GM19324 (cell line): ENCODE measurements around the gene SYT5.
"Not testable (repeated sequence)": the region's sequence is repeated elsewhere in the genome, so short reads cannot be mapped to it uniquely, and the experiment has no call there.

Source experiments
- ATAC-seq: cut with Tn5 transposase; IDR thresholded peaks from one replicate; pipeline ENCODE4 v1.9.1; 2021; ENCODE audit warnings: mild to moderate bottlenecking, moderate library complexity; ENCODE audit not compliant: unreplicated experiment, low FRiP score

The SYT5 gene

DNA sequence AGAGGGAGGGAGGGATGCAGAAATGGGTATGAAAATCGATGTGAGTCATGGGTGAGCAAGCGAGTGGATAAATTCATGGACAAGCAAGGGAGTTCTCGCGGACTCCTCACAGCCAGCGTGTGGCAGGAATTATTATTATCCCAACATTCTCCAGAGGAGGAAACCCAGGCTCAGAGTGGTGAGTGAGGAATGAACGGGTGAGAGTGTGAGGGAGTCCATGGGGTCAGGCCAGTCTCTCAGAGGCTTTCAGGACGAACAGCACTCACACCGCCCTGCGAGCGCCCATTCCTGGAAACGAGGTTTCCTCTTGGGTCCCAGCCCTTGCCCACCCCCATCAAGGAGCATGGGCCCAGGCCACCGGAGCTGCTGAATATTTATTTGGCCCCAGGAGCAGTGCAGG, 7.3 kb downstream of the SYT5 start:
- ATAC-seq: no peak

DNA sequence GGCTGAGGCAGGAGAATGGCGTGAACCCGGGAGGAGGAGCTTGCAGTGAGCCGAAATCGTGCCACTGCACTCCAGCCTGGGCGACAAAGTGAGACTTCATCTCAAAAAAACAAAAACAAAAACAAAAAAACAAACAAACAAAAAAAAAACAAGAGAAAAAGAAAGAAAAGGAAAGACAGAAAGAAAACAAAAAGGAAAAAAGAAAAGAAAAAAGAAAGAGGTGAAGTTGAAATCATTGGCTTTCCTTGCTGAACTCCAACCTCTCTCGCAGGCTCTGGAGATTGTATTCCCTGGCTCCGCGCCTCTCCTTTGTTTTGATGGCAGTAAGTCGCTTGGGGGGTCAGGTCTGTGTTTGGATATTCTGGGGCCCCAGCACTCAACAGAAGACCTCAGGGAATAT, 7.8 kb downstream of the SYT5 start:
- ATAC-seq: not testable (repeated sequence)

DNA sequence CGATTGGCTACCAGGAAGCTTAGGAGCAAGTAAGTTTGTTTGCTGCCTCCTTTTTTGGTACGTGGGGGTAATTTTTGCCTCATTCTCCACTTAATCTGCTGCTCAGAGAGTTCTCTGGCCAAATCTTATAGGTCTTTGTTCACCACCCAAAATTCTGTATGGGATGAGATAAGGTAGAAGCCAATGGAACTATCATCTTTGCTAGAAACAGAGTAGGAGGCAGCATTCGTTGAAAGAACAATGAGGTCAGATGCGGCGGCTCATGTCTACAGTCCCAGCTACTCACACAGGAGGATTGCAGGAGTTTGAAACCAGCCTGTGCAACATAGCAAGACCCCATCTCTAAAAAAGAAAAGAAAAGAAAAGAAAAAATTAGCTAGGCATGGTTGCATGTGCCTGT, 8.6 kb downstream of the SYT5 start:
- ATAC-seq: no peak

DNA sequence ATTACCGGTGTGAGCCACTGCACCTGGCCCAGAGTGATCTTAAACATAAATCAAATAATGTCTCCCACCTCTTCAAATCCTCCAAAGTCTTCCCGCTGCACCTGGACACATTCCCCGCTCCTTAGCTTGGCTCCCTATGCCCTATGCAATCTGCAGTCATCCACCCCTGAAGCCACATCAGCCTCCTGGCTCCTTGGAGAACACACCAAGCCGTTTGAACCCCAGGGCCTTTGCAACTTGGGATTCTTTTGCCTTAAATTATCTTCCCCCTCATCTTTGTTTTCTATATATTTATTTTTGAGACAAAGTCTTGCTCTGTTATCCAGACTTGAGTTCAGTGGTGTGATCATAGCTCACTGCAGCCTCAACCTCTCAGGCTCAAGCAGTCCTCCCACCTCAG, 11.0 kb downstream of the SYT5 start:
- no peak for ATAC-seq

DNA sequence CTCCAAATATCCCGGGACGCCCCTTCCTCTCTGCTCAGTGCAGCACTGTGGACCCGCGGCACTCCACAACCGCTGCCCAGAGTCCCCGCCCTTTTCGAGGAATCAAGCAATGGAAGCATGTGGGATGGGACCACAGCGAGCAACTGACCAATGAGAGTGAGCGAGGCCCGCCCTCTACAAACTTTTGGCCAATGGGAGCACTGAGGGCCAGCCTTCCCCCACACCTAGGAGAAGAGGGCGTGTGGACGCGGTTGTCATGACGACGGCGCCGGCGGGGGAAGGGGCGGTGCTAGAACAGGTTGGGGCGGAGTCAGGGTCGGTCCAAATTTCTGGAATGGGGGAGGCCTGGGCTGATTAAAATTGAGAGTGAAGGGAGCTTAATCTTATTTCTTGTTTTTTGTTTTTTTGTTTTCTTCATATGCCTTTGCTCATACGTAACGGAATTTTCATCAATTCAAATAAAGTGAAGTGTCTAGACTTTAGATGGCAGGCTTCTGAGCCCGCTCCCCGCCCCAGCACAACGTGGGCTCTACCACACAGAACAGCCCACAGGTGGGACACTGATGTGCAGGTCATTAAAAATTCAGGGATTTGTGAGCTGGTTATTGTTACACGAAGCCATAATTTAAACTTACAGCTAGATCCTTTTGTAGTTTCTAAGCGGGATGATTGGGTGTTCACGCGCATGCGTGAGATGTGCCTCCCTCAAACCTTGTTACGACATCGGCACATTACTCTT, 13.4 kb downstream of the SYT5 start, which contains the start of gene DNAAF3:
DNAAF3 (minus strand) TSS at position 84 of the 739 bp plus-strand sequence. CDS start 200 bp downstream, outside the sequence.
- no peak for ATAC-seq

DNA sequence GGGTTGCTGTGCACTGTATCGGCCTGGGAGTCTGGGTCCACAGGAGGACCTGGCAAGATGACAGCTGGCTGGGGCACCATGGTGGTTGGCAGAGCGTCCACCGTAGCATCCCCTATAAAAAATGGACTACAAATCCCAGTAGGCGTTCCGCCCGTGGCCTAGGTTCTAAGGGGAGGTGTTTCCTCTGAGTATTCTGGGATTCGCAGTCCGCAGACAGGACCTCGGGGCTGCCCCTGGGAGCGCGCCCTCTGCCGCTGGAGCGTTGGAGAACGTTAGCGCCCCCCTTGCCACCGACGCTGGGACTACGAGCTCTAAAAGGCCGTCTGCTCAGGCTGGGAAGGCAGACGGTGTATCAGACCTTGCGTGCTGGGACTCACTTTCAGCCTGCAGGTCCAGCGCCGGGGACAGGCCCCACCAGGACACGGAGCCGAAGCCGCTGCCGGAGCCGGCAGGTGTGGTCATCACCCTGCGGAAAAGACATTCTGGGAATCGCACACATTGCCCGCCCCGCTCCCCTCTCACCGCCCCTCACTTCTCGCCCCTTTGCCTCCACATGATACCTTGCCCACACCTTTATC, 14.0 kb downstream of the SYT5 start:
- no peak for ATAC-seq

DNA sequence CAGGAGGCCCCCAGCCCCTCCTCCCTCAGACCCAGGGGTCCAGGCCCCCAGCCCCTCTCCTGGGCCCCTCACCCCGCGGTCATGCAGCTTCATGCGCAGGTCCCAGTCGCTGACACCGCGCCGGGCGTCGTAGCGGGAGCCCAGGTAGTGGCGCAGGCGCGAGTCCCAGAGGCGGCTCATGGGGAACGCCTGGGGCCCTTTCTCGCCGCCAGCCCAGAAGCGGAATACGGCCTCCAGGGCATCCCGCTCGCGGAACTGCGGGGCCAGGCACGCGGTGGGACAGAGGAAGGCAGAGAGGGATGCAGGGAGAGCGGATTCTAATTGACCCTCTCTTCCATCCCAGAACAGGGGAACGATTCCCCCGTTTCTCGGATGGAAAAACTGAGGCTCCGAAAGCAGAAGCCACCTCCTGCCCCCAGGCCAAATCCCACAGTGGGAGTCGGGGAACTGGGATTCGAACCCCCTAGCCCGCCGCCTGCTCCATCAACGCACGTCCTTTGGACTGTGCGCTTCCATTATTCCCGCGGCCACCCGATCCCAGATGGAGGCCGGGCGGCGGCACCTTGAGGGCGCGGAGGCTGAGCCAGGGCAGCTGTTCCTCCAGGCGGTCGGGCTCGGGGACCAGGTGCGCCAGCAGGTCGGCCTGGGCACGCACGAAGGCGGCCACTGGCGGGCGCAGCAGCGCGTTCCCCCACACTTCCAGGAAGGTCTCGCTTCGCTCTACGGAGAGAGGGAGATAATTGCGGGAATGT, 18.3 kb downstream of the SYT5 start:
- no peak for ATAC-seq

DNA sequence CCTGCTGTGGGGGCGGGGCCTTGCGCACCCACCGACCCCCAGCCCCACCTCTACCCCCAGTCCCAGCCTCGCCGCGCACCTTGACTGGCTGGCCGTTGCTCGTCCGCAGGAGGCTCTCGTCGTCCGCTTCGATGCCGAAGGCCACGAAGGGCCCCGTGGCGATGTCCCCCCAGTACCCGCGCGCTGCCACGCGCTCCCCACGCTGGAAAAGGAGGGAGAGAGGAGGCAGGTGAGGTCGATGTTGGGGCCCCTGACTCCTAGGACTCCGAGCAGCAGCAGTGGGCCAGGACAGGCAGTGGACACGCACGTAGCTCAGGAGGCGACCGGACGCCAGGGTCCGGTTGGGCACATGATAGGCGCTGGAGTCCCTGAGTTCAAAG, 19.1 kb downstream of the SYT5 start:
- ATAC-seq: no peak

DNA sequence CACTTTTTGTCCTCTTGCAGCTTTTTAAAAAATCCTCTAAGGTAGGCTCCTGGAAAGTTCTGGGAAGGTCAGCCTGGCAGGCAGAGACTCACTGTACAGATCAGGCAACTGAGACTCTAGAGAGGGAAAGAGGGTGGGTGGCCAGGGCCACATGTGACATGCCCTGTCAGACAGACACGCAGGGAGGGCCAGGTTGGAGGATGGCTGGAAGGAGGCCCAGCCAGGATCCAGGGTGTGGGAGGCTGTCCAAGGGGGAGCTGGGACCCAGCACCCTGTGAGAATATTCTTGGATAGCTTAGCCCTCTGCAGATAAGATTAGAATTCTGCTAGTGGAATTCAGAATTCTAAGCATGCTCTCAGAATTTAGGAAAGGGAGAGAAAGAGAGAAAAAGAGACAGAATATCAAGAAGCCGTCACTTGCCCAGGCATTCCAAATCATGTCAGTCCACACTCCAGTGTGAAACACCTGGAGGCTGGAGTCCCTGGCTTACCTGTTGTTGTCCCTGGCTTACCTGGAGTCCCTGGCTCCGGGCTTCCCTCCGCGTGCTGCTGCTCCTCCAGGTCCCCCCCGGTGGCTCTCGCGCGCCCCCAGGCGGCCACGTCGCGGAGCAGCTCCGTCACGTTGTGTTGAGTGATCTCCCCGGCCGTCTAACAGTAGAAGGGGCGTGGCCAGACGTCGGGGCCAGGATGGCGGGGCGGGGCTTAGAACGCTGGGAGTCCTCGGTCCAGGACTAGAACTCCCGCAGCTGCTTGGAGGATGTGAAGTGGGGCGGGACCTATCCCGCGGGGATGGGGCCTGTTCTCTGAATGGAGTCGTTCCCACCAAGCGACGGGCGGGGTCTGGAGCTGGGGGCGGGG, 19.7 kb downstream of the SYT5 start:
- no peak for ATAC-seq

DNA sequence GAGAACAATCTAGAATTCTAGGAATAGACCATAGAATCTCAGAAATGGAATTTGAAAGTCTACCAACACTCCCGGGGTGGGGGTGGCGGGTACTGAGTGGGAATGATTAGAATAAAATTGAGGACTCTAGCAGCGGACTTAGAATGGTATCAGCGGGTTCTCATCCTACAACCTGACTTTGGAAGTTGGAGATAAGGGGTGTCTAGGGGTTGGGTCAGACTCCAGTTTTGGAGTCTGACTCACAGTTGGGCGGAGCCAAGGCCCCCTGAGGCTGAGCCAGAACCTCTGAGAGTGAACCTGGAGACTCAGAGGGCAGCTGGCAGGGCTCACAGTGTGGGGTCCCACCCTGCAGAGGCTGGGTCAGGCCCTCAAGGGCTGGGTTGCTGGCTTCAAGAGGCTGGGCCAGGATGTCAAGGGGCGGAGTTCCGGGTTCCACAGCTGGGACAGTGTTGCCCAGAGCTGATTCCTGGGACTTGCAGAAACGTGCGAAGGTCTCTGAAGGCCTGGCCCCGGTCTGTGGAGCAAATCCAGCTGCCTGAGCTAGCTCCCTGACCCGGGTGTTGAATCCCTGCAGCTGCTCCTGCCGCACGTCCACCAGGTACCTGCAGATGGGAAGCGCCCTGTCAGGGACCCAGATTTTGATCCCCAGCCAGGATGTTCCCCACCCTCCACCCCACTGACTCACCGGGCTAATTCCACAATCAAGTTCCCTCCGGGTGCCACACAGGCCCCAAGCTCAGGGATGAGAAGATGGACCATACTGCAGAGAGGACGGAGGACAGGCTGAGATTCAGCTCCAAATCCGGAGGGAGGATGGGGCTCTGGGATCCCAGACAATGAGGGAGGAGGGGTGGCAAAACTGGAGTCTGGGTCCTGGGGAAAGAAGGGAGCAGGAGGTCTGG, 21.0 kb downstream of the SYT5 start:
- ATAC-seq: no peak

DNA sequence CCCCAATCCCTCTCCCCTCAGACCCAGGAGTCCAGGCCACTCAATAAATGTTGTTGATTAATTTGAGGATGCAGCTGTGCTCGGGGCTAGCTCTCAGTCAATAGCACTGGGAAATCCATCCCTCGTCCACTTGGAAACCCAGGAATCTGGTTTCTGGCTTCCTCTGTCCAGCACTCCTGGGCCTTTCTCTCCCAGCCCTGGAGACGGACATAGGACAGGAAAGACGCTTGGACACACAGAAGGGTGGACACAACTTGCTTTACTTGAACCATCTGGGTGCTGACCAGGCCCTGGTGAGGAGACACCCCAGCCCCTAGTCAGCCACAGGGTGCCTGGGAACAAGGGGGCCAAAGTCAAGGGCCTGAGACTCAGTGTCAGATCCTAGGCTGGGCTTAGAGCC, 21.7 kb downstream of the SYT5 start:
- ATAC-seq: no peak

DNA sequence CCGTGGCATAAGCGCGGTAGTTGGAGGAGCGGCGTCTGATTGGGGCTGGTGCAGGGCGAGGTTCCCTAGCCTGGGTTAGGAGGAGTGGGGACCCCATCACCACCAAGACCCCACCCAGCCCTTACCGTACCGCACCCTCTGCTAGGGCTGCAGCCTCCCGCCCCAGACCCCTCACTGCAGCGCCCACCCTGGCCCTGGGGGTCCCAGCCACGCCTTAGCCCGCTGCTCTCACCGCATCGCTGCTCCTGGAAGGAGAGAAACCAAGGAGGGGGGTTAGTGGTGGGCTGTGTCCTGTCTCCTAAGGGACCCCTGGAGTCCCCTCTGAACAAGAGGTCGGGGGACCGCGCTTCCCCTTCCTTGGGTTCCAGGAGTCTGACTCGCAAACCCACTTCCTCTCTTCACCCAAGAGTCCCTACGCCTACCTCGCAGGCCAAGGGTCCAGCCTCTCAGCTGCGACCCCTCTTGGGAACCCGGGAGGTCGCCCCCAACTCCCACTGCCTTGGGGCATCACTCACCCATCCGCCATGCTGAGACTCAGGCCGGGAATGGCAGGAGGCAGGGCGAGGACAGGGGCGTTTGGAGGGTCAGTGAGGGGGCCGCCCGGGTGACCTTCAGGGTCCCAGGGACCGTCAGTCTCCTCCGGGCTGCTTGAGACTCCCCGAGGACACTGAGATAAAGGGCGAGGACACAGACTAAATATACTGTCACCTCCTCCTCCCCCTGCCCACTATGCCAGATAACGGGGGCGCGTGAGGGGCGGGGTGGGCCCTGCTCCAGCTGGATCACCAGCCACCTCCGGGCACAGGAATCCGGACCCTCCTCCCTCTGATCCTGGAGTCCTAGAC, 22.8 kb downstream of the SYT5 start, which contains the start of gene TNNI3:
TNNI3 (minus strand) TSS at position 669 of the 845 bp plus-strand sequence; CDS start at position 526, 143 bp downstream.
- ATAC-seq: no peak

DNA sequence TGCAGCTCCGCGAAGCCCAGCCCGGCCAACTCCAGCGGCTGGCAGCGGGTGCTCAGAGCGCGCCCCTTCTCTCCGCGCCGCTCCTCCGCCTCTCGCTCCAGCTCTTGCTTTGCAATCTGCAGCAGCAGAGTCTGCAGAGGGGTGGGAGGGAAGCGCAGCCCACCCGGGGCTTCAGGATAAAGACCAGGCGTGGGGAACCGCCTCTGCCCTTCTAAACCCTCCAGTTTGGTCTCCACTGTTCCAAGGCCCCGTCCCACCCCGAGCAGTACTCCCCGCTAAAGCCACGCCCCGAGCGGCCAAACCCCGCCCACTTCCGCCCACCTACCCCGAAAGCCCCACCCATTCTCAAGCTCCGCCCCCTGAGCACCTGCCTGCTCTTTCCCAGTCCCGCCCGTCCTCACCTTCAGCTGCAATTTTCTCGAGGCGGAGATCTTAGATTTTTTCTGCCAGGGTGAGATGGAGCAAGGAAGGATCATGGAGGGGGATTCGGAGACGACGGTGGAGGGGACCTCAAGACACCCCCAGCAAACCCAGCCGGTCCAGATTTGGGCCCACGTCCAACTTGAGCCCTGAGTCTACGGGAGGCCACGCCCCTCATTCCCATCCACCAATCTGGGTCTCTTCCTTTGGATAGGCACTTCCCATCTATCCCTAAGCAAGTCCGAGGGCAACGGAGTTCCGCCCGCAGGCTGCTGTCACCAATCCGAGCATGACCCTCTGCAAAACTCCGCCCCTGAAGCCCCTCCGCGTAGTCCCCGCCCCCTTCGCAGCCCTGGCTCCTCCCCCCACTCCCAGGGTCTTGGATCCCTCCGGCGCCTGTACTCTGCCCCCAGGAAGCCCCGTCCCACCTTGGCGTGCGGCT, 23.7 kb downstream of the SYT5 start:
- no peak for ATAC-seq

DNA sequence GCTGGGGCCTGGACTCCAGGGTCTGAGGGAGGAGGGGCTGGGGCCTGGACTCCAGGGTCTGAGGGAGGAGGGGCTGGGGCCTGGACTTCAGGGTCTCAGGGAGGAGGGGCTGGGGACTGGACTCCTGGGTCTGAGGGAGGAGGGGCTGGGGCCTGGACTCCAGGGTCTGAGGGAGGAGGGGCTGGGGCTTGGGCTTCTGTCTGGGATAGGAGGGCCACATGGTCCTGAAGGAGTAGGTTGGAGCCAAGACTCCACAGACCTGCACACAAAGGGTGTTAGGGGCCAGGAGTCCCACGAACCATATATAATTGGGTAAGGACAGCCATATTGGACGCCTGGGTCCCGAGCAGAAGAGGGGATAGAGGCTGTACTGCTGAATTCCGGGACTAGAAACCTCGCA, 24.3 kb downstream of the SYT5 start:
- not testable (repeated sequence) for ATAC-seq

DNA sequence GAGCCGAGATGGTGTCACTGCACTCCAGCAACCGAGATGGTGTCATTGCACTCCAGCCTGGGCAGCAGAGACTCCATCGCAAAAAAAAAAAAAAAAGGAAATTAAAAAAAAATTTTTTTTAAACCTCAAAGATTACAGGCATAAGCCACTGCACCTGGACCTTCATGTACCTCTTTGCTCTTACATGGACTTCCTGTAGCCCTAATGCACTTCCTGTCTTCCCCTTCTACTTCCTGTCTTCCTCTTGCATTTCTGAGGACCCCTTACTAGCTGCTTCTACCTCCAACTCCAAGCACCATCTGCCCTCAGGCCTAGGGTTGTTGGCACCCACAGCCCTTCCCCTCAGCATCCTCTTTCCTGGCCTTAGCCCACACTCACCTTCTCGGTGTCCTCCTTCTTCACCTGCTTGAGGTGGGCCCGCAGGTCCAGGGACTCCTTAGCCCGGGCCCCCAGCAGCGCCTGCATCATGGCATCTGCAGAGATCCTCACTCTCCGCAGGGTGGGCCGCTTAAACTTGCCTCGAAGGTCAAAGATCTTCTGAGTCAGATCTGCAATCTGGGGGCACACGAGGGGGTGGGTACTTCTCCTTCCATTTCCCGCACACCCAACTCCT, 26.3 kb downstream of the SYT5 start:
- no peak for ATAC-seq

DNA sequence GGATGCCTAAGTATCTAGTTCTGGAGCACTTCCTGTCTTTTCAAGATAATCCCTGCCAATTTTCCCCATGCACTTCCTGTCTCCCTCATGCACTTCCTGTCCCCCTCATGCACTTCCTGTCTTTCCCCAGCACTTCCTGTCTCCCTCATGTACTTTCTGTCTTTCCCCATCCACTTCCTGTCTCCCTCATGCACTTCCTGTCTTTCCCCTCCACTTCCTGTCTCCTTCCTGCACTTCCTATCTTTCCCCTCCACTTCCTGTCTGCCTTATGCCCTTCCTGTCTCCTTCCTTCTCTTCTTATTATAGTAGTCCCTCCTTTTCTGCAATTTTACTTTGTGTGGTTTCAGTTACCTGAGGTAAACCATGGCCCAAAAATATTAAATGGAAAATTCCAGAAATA, 28.1 kb downstream of the SYT5 start:
- ATAC-seq: no peak
